ENCODE measurements around the gene CRISPLD2.

The CRISPLD2 gene, protein sequence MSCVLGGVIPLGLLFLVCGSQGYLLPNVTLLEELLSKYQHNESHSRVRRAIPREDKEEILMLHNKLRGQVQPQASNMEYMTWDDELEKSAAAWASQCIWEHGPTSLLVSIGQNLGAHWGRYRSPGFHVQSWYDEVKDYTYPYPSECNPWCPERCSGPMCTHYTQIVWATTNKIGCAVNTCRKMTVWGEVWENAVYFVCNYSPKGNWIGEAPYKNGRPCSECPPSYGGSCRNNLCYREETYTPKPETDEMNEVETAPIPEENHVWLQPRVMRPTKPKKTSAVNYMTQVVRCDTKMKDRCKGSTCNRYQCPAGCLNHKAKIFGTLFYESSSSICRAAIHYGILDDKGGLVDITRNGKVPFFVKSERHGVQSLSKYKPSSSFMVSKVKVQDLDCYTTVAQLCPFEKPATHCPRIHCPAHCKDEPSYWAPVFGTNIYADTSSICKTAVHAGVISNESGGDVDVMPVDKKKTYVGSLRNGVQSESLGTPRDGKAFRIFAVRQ

DNA sequence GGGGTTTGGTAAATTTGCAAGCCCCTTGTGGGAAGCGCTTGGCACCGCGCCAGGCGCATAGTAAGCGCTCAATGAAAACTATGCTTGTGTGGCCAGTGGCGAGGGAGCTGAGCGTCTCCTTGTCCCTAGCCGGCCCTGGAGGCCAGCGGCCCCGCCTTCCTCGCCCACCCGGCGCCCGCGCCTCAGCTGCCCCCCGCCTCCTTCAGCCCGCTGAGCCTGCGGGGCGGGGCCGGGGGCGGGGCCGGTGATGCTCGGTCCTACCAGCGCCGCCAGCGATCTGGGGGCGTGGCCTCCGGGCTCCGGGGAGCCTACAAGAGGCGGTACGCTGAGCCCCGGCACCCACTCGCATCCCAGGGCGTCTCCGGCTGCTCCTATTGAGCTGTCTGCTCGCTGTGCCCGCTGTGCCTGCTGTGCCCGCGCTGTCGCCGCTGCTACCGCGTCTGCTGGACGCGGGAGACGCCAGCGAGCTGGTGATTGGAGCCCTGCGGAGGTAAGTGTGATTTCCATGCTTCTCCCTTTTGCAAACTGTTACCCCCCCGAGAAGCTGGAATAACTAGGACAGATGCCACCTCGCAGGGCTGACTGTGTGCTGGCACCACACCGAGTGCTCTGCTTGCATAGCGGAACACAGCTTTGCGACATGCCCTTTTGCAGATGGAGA, at the start of gene CRISPLD2:
Gene CRISPLD2 (plus strand): TSS at position 342 of the 661 bp plus-strand sequence. CDS start 18,511 bp downstream, outside the sequence.
- Mint-ChIP-seq H3K4me1 (peaks cover 12% of the 10 kb centered on the region), H3K36me3 (no peaks in the 10 kb centered on the region), H3K27ac (no peak within 1 kb of the TSS), H3K9me3 (no peaks in the 10 kb centered on the region), H3K4me3 (peak within 1 kb of the TSS; percentile 71)
- ATAC-seq (peak; percentile 89), DNase-seq (ENCODE audit: low spot score in 2 of 2) (peak; percentile 49 to 77)

DNA sequence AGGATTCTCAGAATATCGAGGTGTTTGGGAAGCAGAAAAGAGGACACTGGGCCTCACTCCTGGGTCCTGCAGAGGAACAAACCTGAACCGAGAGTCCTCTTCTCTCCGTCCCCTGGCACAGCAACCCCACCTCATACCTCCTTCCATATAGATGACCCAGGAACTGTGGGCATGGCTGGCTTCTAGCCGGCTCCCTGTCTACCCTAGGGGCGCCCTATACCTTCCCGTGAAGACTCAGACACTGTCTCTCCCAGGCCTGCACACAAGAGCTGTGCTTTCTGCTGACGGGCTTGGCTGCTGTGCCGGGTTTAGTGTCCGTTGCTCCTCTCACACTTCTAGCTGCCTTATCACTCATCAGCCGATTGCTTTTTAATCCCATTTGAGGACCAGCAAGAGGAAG, 46.5 kb upstream of the CRISPLD2 start:
- H3K4me3 Mint-ChIP-seq = no peak overlapping the region
- DNase-seq (ENCODE audit: low spot score in 2 of 2) (no peak), ATAC-seq (no peak)
- H3K36me3 Mint-ChIP-seq = peaks cover 97% of the 10 kb centered on the region
- H3K4me1 Mint-ChIP-seq = peaks cover 16% of the 10 kb centered on the region
- H3K27ac Mint-ChIP-seq = peak overlapping the region; percentile 32
- no peaks in the 10 kb centered on the region for H3K9me3 Mint-ChIP-seq

DNA sequence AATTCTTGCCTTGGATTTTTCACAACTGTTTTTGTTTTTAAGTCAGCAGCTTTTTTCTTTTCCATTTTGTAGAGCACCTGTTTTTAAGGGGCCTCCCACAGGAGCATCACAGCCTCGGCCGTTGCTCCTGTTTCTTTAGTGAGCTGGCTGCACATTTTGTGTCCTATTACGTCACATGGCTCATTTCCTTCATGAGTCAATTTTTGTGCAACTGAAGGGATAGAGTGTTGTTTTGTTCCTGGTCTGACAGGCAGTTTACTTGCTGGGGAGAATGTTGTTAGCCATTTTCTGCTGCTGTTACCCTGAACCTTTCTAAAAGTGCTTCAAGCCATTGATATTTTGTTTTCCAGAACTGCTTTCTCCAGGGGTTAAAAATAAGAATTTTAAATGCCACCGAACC, 45.0 kb upstream of the CRISPLD2 start:
- no peak for DNase-seq (ENCODE audit: low spot score in 2 of 2)
- ATAC-seq = no peak

DNA sequence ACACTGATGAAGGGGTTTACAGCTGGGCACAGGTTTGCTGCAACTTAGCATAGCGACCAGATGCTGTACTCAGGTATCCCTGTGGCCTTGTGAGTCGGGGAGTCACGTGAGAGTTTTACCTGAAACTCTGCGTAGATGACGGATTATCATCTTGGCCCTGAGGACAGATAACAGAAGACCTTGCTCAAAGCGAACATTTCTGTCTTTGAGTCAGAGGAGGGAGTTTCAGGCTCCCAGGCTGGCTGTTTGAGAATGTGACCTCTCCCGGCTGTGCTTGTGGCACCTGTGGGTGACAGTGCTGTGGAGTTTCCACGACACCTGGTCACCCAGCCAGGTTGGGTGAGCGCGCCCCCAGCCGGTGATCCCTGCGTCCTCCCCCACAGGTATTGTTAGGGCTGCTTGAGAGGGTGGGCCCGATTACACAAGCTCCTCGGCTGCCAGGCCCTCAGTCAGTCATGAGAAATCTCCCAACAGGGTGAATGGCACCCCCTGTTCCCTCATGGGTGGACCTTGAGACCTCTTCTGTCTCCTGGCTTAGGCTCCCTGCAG, 44.4 kb upstream of the CRISPLD2 start:
- Mint-ChIP-seq H3K36me3 (peaks cover 97% of the 10 kb centered on the region), H3K9me3 (no peaks in the 10 kb centered on the region), H3K4me3 (no peak overlapping the region), H3K4me1 (peaks cover 5% of the 10 kb centered on the region), H3K27ac (no peak overlapping the region)
- no peak for DNase-seq (ENCODE audit: low spot score in 2 of 2)
- no peak for ATAC-seq

More for the DNA sequence above, 45.0 kb upstream of the CRISPLD2 start:
- no peaks in the 10 kb centered on the region for H3K9me3 Mint-ChIP-seq
- peak overlapping the region; percentile 43 for H3K27ac Mint-ChIP-seq
- no peak overlapping the region for H3K4me3 Mint-ChIP-seq
- peaks cover 97% of the 10 kb centered on the region for H3K36me3 Mint-ChIP-seq
- peaks cover 5% of the 10 kb centered on the region for H3K4me1 Mint-ChIP-seq

DNA sequence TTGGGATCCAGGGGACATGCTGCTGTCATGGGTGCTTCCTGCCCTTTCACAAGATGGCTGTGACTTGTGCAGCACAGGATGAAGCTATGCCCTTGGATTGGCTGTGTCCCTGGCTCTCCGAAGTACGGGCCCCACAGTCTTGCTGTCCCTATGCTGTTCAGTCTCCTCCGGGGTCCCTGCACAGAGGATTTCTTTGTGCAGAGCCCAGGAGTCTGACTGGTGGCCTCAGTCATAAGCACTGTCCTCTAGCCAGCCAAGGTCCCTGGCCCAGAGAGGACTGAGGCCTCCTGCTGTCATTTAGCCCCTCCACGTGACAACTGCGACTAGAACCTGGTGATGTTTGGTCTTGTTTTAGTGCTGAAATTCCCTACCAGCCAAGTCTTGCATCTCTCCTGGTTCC, 42.4 kb upstream of the CRISPLD2 start:
- ATAC-seq (no peak), DNase-seq (ENCODE audit: low spot score in 2 of 2) (no peak)
- Mint-ChIP-seq H3K4me3 (no peak overlapping the region), H3K36me3 (peaks cover 85% of the 10 kb centered on the region), H3K27ac (no peak overlapping the region), H3K9me3 (no peaks in the 10 kb centered on the region), H3K4me1 (peaks cover 5% of the 10 kb centered on the region)

DNA sequence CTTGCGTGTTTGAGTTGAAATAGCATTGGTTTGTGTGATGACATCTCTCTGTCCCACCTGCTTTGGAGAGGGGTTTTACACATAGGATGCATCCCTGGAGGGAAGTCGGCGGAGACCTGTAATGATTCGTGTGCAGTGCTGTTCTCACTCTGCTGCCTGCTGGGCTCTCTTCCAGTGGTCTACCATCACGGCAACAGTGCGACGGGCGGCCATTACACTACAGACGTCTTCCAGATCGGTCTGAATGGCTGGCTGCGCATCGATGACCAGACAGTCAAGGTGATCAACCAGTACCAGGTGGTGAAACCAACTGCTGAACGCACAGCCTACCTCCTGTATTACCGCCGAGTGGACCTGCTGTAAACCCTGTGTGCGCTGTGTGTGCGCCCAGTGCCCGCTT, 41.1 kb upstream of the CRISPLD2 start:
- Mint-ChIP-seq H3K4me1 (peaks cover 5% of the 10 kb centered on the region), H3K9me3 (no peaks in the 10 kb centered on the region), H3K4me3 (no peak overlapping the region), H3K36me3 (peaks cover 74% of the 10 kb centered on the region), H3K27ac (no peak overlapping the region)
- DNase-seq (ENCODE audit: low spot score in 2 of 2) (no peak), ATAC-seq (no peak)

DNA sequence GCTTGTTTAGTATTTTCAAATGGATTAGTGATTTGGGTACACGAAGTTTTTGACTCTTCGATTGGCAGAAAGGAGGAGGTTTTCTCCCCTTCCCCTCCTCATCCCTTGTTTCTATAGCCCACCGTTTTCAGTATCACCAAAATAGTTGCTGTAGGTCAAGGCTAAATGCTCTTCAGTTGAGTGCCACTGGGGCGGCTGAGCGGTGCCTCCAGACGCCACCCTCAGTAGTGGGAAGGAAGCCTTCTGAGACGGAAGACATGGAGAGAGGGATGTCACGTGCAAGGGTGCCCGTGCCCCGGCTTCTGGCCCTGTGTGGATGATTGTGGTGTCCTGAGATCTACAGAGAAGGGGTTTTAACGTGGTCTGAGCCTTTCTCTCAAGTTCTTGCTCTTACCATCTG, 39.7 kb upstream of the CRISPLD2 start:
- ATAC-seq (no peak), DNase-seq (ENCODE audit: low spot score in 2 of 2) (no peak)
- peaks cover 5% of the 10 kb centered on the region for H3K4me1 Mint-ChIP-seq
- no peak overlapping the region for H3K27ac Mint-ChIP-seq
- H3K36me3 Mint-ChIP-seq = peaks cover 61% of the 10 kb centered on the region
- H3K4me3 Mint-ChIP-seq = no peak overlapping the region
- H3K9me3 Mint-ChIP-seq = no peaks in the 10 kb centered on the region

DNA sequence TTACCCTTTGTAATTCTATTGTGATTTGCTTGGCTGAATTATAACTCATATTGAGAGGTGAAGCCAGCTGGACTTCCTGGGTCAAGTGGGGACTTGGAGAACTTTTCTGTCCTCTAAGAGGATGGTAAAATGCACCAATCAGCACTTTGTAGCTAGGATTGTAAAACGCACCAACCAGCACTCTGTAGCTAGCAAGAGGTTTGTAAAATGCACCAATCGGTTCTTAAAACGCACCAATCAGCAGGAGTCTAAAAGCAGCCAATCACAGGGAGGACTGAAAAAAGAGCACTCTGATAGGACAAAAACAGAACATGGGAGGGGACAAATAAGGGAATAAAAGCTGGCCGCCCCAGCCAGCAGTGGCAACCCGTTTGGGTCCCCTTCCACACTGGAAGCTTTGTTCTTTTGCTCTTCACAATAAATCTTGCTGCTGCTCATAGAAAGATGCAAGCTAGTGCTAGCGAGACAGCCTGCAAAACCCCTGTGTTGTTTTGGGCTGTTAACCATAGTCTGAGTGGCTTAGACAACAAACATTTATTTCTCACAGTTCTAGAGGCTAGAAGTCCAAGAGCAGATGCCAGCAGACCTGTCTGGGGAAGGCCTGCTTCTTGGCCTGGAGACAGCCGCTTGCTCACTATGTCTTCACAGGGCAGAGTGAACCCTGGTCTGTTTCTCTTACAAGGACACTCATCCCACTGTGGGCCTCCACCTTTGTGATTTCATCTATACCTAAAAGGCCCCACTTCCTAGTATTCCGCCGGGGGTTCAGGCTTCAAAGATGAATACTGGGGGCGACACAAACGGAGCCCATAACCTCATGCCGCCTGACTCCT, 39.0 kb upstream of the CRISPLD2 start:
- Mint-ChIP-seq H3K4me3 (no peak overlapping the region), H3K9me3 (no peaks in the 10 kb centered on the region), H3K36me3 (peaks cover 55% of the 10 kb centered on the region), H3K27ac (no peak overlapping the region), H3K4me1 (peaks cover 2% of the 10 kb centered on the region)
- DNase-seq (ENCODE audit: low spot score in 2 of 2) (no peak), ATAC-seq (no peak)

DNA sequence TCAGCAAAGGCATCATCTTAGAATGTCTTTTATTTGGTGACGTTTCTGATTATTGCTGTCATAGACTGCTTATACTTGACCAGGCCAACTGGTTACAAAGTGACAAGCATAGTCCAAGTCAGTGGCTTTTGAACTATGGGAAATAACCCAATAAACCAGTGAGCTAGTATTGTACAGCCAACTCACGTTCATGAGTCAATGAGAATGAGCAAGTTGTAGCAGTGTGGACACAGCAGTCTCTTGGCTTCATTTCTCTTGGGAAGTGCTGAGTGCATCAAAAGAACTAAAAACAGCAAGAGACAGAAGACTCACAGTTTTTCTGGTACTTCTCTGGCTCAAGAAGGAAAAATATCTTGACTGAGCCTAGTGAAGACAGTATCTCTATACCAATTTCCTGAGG, 36.9 kb upstream of the CRISPLD2 start:
- Mint-ChIP-seq H3K27ac (no peak overlapping the region), H3K4me1 (no peaks in the 10 kb centered on the region), H3K36me3 (peaks cover 40% of the 10 kb centered on the region), H3K4me3 (no peak overlapping the region), H3K9me3 (no peaks in the 10 kb centered on the region)
- ATAC-seq = no peak
- no peak for DNase-seq (ENCODE audit: low spot score in 2 of 2)

DNA sequence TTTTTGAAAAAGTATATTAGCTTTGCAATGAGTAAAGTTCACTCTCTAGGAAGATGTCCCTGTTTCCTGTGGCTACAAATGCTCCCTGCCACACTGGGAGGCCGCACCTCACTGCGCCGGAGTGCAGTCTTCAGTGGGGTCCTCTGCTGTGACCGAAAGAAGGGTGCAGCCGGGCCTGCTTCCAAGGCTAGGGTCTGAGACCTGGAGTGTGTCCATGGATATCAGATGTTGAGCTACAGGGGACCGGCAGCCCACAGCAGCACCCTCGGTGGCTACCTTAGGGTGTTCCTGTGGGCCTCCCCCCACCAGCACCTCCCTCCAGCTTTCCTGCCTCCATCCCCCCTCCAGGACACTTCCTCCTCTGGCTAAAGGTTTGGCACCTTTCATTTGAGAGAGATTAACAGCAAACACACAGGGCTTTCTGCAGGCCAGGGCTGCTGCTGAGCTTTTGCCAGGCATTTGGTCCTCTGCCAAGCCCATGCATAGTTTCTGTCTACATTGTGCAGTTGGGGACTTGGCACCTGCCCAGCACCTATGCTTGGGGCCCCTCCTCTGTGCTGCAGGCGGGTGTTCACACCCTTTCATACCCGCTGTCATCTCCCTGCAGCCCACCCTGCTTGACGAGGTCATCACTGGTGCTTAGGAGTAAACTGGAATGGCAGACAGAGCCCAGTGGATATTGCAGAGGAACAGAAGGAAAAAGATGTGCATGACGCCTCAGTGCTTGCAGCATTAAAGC, 33.8 kb upstream of the CRISPLD2 start:
- no peak for ATAC-seq
- Mint-ChIP-seq H3K4me1 (no peaks in the 10 kb centered on the region), H3K36me3 (peaks cover 14% of the 10 kb centered on the region), H3K4me3 (no peak overlapping the region), H3K27ac (no peak overlapping the region), H3K9me3 (no peaks in the 10 kb centered on the region)
- DNase-seq (ENCODE audit: low spot score in 2 of 2) = no peak

DNA sequence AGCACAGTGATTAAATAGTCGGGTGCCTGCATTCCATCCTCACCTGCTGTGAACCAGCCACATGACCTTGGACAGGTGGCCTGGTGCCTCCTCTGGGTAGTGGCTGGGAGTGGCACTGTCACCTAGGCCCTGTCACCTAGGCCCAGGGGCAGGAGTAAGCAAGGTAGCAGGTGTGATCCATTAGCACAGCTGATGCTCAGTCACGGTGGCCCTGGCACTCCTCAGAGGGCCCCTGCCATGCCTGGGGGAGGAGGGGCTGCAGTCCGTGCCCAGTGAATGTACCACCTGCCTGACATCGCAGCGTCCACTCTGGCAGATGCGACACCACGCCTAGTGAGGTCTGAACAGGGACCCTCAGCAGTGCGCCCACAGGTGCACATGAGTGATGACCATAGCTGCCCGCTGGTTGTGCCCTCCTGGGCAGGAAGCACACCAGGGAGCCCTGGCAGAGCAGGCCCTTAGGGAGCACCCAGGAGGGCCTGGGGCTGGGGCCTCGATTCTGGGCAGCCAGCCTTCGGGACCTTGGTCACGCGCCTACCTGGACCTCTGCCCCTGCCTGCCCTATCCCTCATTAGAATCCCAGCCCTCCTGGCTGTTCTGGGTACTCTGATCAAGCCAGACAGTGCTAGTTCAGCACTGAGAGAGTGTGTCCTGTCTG, 33.1 kb upstream of the CRISPLD2 start:
- DNase-seq (ENCODE audit: low spot score in 2 of 2) = no peak
- Mint-ChIP-seq H3K36me3 (peaks cover 11% of the 10 kb centered on the region), H3K27ac (no peak overlapping the region), H3K9me3 (no peaks in the 10 kb centered on the region), H3K4me3 (no peak overlapping the region), H3K4me1 (no peaks in the 10 kb centered on the region)
- ATAC-seq = no peak

DNA sequence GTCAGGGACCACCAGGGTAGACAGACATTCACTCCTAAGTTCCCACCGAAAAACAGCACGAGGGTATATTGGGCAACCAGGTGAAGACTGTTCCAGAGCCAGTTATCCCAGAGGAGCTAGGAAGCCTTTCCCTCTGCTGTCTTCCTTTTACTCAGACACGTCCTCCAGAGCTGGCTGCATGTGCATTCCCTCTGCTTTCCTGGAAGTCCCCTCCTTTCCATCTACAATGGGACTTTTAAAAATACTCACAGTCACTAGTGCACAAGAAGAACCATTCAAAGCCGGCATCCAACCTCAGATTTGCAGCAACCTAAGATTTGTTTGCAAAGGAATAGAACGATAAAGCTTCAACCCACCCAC, 32.5 kb upstream of the CRISPLD2 start:
- no peaks in the 10 kb centered on the region for H3K4me1 Mint-ChIP-seq
- peak overlapping the region; percentile 3 for H3K27ac Mint-ChIP-seq
- no peak for DNase-seq (ENCODE audit: low spot score in 2 of 2)
- no peak overlapping the region for H3K4me3 Mint-ChIP-seq
- no peak for ATAC-seq
- H3K9me3 Mint-ChIP-seq = no peaks in the 10 kb centered on the region
- peaks cover 6% of the 10 kb centered on the region for H3K36me3 Mint-ChIP-seq

DNA sequence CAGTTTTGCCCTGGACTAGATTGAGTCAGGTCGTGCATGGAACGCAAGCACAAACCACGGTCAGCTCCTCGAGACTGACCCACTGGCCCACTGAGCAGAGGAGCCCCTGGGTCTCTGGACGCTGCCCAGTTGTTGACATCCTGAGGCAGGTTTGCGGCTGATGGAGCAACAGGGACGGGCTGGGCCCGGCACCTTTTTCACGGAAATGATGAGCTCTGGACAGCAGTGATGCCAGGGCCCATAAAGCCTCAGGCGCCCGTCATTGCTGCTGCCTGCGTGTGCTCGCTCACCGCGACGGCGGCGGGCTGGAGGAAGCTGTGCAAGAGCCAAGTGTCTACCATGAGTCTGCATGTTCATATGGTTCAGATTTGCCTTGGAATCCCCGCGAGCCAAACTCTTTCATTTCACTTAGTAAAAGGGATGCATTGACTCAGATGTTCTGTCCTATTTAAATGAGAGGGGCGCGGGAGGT, 30.8 kb upstream of the CRISPLD2 start:
- DNase-seq (ENCODE audit: low spot score in 2 of 2) = no peak
- no peaks in the 10 kb centered on the region for H3K9me3 Mint-ChIP-seq
- no peak for ATAC-seq
- peaks cover 6% of the 10 kb centered on the region for H3K36me3 Mint-ChIP-seq
- no peaks in the 10 kb centered on the region for H3K4me1 Mint-ChIP-seq
- H3K4me3 Mint-ChIP-seq = no peak overlapping the region
- no peak overlapping the region for H3K27ac Mint-ChIP-seq

DNA sequence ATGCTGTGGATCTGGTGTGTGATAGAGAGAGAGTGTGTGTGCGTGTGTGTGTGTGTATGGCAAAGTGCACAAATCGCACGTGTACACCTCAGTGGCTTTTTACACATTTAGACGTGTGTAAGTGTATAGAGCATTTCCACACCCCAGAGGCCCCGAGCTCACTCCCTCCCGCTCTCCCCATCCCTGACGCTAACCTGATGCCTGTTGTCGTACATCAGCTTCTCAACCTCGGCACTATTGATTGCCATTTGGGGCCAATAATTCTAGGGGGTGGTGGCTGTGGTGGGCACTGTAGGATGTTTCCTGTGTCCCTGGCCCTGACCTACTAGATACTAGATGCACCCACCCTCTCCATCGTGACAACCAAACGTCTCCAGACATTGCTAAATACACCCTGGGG, 30.4 kb upstream of the CRISPLD2 start:
- peaks cover 6% of the 10 kb centered on the region for H3K36me3 Mint-ChIP-seq
- DNase-seq (ENCODE audit: low spot score in 2 of 2) = no peak

More for the DNA sequence above, 30.4 kb upstream of the CRISPLD2 start:
- no peak overlapping the region for H3K27ac Mint-ChIP-seq
- H3K9me3 Mint-ChIP-seq = no peaks in the 10 kb centered on the region
- no peak for ATAC-seq
- no peaks in the 10 kb centered on the region for H3K4me1 Mint-ChIP-seq
- no peak overlapping the region for H3K4me3 Mint-ChIP-seq
